GM23338 (cell line): ENCODE results near the gene NET1. TPM values are rescaled to one million over a fixed set of nuclear protein-coding genes. Genes with fewer than 3 reads are reported as not detected.

Experiments
- ATAC-seq: fragments of 200-7000 bp; cut with Tn5 transposase; 3 replicates; pipeline ENCODE4 v1.9.1; 2020
- DNase-seq: peaks from one replicate; pipeline ENCODE4 v3.0.0-alpha.2; 2015; ENCODE audit warnings: low spot score
- H2AFZ ChIP-seq: fragments of 200-600 bp; sonication (generic); 2 replicates; pipeline ENCODE4 v1.8.0; 2016; ENCODE audit warnings: antibody characterized with exemption, mild to moderate bottlenecking, moderate library complexity
- H3F3A ChIP-seq: fragments of 200-600 bp; sonication (generic); replicated peaks from 2 replicates; pipeline ENCODE4 v1.8.0; 2017; ENCODE audit warnings: antibody characterized with exemption, mixed run types, low read depth
- H3K27ac ChIP-seq: fragments of 200-600 bp; sonication (generic); 2 replicates; pipeline ENCODE4 v1.6.1; 2016; ENCODE audit warnings: low read depth
- H3K27me3 ChIP-seq: fragments of 200-600 bp; sonication (generic); 2 replicates; pipeline ENCODE4 v1.8.0; 2016; ENCODE audit warnings: mild to moderate bottlenecking, mixed run types, moderate library complexity; ENCODE audit not compliant: insufficient read depth
- H3K36me3 ChIP-seq: fragments of 200-600 bp; sonication (generic); 2 replicates; pipeline ENCODE4 v1.8.0; 2016; ENCODE audit warnings: mild to moderate bottlenecking; ENCODE audit not compliant: insufficient read depth
- H3K4me1 ChIP-seq: fragments of 200-600 bp; sonication (generic); 2 replicates; pipeline ENCODE4 v1.8.0; 2016; ENCODE audit warnings: mild to moderate bottlenecking, moderate library complexity; ENCODE audit not compliant: insufficient read depth
- H3K4me2 ChIP-seq: fragments of 200-600 bp; sonication (generic); 2 replicates; pipeline ENCODE4 v1.7.1; 2017; ENCODE audit warnings: mixed run types
- H3K4me3 ChIP-seq: fragments of 200-600 bp; sonication (generic); 2 replicates; pipeline ENCODE4 v1.6.1; 2016; ENCODE audit warnings: mixed run types
- H3K79me2 ChIP-seq: fragments of 200-600 bp; sonication (generic); replicated peaks from 2 replicates; pipeline ENCODE4 v1.8.0; 2017; ENCODE audit warnings: mild to moderate bottlenecking; ENCODE audit not compliant: insufficient read depth
- H3K9me2 ChIP-seq: fragments of 200-600 bp; sonication (generic); 2 replicates; pipeline ENCODE4 v1.8.0; 2017; ENCODE audit not compliant: insufficient read depth
- H4K20me1 ChIP-seq: fragments of 200-600 bp; sonication (generic); replicated peaks from 2 replicates; pipeline ENCODE4 v1.8.0; 2017; ENCODE audit warnings: mild to moderate bottlenecking; ENCODE audit not compliant: insufficient read depth
- H3K27ac Mint-ChIP-seq: 2 replicates; pipeline ENCODE4 v1.8.0; 2020; ENCODE audit warnings: inconsistent platforms, mild to moderate bottlenecking, moderate library complexity, mixed read lengths
- H3K27me3 Mint-ChIP-seq: 3 replicates; pipeline ENCODE4 v1.8.0; 2022; ENCODE audit warnings: low read depth, mild to moderate bottlenecking, moderate library complexity, mixed read lengths, inconsistent platforms; ENCODE audit not compliant: insufficient read depth, poor library complexity
- H3K36me3 Mint-ChIP-seq: 3 replicates; pipeline ENCODE4 v1.8.0; 2021; ENCODE audit warnings: low read depth, mild to moderate bottlenecking, inconsistent platforms, moderate library complexity, mixed read lengths
- H3K4me1 Mint-ChIP-seq: 3 replicates; pipeline ENCODE4 v1.8.0; 2020; ENCODE audit warnings: mild to moderate bottlenecking, inconsistent platforms, mixed read lengths
- H3K4me3 Mint-ChIP-seq: 3 replicates; pipeline ENCODE4 v1.8.0; 2021; ENCODE audit warnings: moderate library complexity, mild to moderate bottlenecking, inconsistent platforms, mixed read lengths
- H3K9me3 Mint-ChIP-seq: 3 replicates; pipeline ENCODE4 v1.8.0; 2020; ENCODE audit warnings: moderate library complexity, mild to moderate bottlenecking, inconsistent platforms, mixed read lengths
- CREB1 ChIP-seq: fragments of 250-450 bp; sonication (Bioruptor Pico); IDR thresholded peaks from 2 replicates; pipeline ENCODE4 v1.5.0; 2020; ENCODE audit warnings: low read depth, mild to moderate bottlenecking, moderate library complexity
- EZH2 ChIP-seq: fragments of 200-600 bp; sonication (generic); IDR thresholded peaks from one replicate; pipeline ENCODE4 v1.8.0; 2017; ENCODE audit warnings: antibody characterized with exemption, mild to moderate bottlenecking, low read depth; ENCODE audit not compliant: unreplicated experiment
- JUNB ChIP-seq: IDR thresholded peaks from one replicate; pipeline ENCODE4 v1.6.1; 2016; ENCODE audit warnings: antibody characterized with exemption; ENCODE audit not compliant: unreplicated experiment
- POLR2AphosphoS5 ChIP-seq: IDR thresholded peaks from 2 replicates; pipeline ENCODE4 v1.6.1; 2016; ENCODE audit warnings: antibody characterized with exemption, low read depth
- polyA plus RNA-seq: library from polyadenylated mRNA; unstranded; fragments of >200 nt; fragmentation: Nextera tagmentation; extraction: Ambion mirVana; gene quantifications from 2 replicates; pipeline ENCODE4 v1.2.1, GENCODE V29; 2016
- total RNA-seq: library from RNA; depleted of rRNA; stranded (reverse); fragments of >200 nt; shearing (Covaris generic); gene quantifications from 2 replicates; pipeline ENCODE4 v1.2.3, GENCODE V29; 2014
- TF ChIP-seq, protein P1 (sequence below): fragments of 250-450 bp; sonication (Bioruptor Pico); IDR thresholded peaks from 2 replicates; pipeline ENCODE4 v1.5.0; 2020; ENCODE audit warnings: mild to moderate bottlenecking, moderate library complexity
- TF ChIP-seq, protein P2 (sequence below), 2 experiments: fragments of 200-600 bp in 1 of 2; sonication (generic) in 1 of 2; conservative IDR thresholded peaks; 2 replicates each; pipeline versions ENCODE4 v1.5.1 to v1.6.1; 2016 to 2017; ENCODE audit warnings: antibody characterized with exemption in 2 of 2, low read depth in 2 of 2, mild to moderate bottlenecking in 2 of 2, moderate library complexity in 1 of 2
- TF ChIP-seq, protein P3 (sequence below): IDR thresholded peaks from one replicate; pipeline ENCODE4 v1.6.1; 2018; ENCODE audit warnings: antibody characterized with exemption; ENCODE audit not compliant: unreplicated experiment

The NET1 gene
- total and polyA plus RNA-seq, 2 experiments from 2014 or later = 47.9 to 93.9 TPM

DNA sequence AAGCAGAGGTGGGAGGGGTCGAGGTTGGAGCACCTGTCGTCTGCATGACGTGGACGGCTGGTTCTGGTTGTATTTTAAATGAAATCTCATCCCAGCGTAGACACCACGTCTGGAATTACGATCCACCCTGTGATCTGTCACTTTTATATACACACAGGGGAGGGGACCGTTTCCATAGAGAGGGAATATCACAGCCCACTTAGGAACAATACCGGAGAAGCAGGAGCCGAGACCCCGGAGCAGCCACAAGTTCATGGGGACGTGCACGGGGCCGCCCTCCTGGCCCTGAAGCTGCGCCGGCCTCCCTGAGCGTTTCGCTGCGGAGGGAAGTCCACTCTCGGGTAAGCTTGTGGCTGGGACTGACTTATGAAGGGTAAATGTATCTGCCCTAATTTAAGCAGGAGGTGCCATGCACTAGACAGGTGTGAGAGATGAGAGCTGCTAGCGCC is 47.4 kb upstream of the NET1 start, which contains the start of gene UCN3:
Gene UCN3, plus strand, starts transcription at position 77 of the 449 bp plus-strand sequence. CDS start 8,755 bp downstream, outside the sequence.
- H3K4me1 ChIP-seq = no peaks in the 10 kb centered on the region
- peak within 1 kb of the TSS; percentile 76 for H2AFZ ChIP-seq
- H3K4me3 Mint-ChIP-seq = no peak within 1 kb of the TSS
- H3K36me3 ChIP-seq = no peaks in the 10 kb centered on the region
- H3K36me3 Mint-ChIP-seq = peaks cover 7% of the 10 kb centered on the region; the same call in 1 of the 3 replicates
- H3K27ac Mint-ChIP-seq = no peak within 1 kb of the TSS
- H3K4me3 ChIP-seq = no peak within 1 kb of the TSS
- H3K79me2 ChIP-seq = no peaks in the 10 kb centered on the region
- peaks cover 12% of the 10 kb centered on the region for H3K9me3 Mint-ChIP-seq
- no peaks in the 10 kb centered on the region for H3K4me1 Mint-ChIP-seq
- TF ChIP-seq, protein P1, sequence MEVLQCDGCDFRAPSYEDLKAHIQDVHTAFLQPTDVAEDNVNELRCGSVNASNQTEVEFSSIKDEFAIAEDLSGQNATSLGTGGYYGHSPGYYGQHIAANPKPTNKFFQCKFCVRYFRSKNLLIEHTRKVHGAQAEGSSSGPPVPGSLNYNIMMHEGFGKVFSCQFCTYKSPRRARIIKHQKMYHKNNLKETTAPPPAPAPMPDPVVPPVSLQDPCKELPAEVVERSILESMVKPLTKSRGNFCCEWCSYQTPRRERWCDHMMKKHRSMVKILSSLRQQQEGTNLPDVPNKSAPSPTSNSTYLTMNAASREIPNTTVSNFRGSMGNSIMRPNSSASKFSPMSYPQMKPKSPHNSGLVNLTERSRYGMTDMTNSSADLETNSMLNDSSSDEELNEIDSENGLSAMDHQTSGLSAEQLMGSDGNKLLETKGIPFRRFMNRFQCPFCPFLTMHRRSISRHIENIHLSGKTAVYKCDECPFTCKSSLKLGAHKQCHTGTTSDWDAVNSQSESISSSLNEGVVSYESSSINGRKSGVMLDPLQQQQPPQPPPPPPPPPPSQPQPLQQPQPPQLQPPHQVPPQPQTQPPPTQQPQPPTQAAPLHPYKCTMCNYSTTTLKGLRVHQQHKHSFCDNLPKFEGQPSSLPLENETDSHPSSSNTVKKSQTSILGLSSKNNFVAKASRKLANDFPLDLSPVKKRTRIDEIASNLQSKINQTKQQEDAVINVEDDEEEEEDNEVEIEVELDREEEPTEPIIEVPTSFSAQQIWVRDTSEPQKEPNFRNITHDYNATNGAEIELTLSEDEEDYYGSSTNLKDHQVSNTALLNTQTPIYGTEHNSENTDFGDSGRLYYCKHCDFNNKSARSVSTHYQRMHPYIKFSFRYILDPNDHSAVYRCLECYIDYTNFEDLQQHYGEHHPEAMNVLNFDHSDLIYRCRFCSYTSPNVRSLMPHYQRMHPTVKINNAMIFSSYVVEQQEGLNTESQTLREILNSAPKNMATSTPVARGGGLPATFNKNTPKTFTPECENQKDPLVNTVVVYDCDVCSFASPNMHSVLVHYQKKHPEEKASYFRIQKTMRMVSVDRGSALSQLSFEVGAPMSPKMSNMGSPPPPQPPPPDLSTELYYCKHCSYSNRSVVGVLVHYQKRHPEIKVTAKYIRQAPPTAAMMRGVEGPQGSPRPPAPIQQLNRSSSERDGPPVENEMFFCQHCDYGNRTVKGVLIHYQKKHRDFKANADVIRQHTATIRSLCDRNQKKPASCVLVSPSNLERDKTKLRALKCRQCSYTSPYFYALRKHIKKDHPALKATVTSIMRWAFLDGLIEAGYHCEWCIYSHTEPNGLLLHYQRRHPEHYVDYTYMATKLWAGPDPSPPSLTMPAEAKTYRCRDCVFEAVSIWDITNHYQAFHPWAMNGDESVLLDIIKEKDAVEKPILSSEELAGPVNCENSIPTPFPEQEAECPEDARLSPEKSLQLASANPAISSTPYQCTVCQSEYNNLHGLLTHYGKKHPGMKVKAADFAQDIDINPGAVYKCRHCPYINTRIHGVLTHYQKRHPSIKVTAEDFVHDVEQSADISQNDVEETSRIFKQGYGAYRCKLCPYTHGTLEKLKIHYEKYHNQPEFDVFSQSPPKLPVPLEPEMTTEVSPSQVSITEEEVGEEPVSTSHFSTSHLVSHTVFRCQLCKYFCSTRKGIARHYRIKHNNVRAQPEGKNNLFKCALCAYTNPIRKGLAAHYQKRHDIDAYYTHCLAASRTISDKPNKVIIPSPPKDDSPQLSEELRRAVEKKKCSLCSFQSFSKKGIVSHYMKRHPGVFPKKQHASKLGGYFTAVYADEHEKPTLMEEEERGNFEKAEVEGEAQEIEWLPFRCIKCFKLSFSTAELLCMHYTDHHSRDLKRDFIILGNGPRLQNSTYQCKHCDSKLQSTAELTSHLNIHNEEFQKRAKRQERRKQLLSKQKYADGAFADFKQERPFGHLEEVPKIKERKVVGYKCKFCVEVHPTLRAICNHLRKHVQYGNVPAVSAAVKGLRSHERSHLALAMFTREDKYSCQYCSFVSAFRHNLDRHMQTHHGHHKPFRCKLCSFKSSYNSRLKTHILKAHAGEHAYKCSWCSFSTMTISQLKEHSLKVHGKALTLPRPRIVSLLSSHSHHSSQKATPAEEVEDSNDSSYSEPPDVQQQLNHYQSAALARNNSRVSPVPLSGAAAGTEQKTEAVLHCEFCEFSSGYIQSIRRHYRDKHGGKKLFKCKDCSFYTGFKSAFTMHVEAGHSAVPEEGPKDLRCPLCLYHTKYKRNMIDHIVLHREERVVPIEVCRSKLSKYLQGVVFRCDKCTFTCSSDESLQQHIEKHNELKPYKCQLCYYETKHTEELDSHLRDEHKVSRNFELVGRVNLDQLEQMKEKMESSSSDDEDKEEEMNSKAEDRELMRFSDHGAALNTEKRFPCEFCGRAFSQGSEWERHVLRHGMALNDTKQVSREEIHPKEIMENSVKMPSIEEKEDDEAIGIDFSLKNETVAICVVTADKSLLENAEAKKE (CRISPR knock-in tag) = no peak
- TF ChIP-seq, protein P2, sequence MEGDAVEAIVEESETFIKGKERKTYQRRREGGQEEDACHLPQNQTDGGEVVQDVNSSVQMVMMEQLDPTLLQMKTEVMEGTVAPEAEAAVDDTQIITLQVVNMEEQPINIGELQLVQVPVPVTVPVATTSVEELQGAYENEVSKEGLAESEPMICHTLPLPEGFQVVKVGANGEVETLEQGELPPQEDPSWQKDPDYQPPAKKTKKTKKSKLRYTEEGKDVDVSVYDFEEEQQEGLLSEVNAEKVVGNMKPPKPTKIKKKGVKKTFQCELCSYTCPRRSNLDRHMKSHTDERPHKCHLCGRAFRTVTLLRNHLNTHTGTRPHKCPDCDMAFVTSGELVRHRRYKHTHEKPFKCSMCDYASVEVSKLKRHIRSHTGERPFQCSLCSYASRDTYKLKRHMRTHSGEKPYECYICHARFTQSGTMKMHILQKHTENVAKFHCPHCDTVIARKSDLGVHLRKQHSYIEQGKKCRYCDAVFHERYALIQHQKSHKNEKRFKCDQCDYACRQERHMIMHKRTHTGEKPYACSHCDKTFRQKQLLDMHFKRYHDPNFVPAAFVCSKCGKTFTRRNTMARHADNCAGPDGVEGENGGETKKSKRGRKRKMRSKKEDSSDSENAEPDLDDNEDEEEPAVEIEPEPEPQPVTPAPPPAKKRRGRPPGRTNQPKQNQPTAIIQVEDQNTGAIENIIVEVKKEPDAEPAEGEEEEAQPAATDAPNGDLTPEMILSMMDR (conservative IDR thresholded peaks at IDR 0.05; ENCODE audit: low read depth in 2 of 2) = peak in 1 of 2 experiments; percentile 45; a peak in 2 of 4 replicates
- peak; percentile 21 for DNase-seq
- no peaks in the 10 kb centered on the region for H4K20me1 ChIP-seq
- ATAC-seq = peak; percentile 43; the same call in 1 of the 3 replicates
- H3K4me2 ChIP-seq = no peak within 1 kb of the TSS
- no peak within 1 kb of the TSS for H3K27ac ChIP-seq
- no peaks in the 10 kb centered on the region for H3K27me3 ChIP-seq
- H3K9me2 ChIP-seq = peaks cover 6% of the 10 kb centered on the region; the same call in 1 of the 2 replicates
- H3K27me3 Mint-ChIP-seq = peaks cover 9% of the 10 kb centered on the region
- H3F3A ChIP-seq = 0 out of 2 replicates have a peak, but pooled peaks cover 3% of the 10 kb centered on the region

DNA sequence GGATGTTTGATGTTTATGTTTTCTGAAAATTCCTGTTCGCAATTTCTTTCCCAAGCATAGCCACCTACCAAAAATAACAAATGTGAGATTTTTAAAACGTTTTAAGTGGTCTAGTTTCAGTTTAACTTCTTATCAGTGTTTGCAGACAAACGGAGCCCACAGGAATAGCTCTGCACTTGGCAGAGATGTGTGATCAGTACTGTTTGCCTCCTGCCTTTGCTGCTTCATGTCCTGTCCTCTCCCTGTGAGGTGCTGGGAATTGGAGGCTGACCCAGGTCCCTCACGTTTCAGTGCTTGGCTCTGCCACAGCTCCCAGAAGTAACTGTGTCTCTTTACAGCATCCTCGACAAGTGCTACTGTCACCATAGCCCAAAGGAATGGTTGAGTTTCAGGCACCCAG is 46.4 kb upstream of the NET1 start:
- peaks cover 14% of the 10 kb centered on the region for H3K27me3 Mint-ChIP-seq
- no peak overlapping the region for H3K4me3 Mint-ChIP-seq
- no peak for TF ChIP-seq JUNB
- no peak for TF ChIP-seq POLR2AphosphoS5
- no peak for TF ChIP-seq CREB1 (CRISPR knock-in tag)
- TF ChIP-seq, protein P3, sequence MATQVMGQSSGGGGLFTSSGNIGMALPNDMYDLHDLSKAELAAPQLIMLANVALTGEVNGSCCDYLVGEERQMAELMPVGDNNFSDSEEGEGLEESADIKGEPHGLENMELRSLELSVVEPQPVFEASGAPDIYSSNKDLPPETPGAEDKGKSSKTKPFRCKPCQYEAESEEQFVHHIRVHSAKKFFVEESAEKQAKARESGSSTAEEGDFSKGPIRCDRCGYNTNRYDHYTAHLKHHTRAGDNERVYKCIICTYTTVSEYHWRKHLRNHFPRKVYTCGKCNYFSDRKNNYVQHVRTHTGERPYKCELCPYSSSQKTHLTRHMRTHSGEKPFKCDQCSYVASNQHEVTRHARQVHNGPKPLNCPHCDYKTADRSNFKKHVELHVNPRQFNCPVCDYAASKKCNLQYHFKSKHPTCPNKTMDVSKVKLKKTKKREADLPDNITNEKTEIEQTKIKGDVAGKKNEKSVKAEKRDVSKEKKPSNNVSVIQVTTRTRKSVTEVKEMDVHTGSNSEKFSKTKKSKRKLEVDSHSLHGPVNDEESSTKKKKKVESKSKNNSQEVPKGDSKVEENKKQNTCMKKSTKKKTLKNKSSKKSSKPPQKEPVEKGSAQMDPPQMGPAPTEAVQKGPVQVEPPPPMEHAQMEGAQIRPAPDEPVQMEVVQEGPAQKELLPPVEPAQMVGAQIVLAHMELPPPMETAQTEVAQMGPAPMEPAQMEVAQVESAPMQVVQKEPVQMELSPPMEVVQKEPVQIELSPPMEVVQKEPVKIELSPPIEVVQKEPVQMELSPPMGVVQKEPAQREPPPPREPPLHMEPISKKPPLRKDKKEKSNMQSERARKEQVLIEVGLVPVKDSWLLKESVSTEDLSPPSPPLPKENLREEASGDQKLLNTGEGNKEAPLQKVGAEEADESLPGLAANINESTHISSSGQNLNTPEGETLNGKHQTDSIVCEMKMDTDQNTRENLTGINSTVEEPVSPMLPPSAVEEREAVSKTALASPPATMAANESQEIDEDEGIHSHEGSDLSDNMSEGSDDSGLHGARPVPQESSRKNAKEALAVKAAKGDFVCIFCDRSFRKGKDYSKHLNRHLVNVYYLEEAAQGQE = no peak
- no peak for TF ChIP-seq EZH2

More for the DNA sequence above, 46.4 kb upstream of the NET1 start:
- Histone ChIP-seq H3K9me2 (peaks cover 7% of the 10 kb centered on the region; the same call in 1 of the 2 replicates), H3K36me3 (no peaks in the 10 kb centered on the region), H3K27ac (no peak overlapping the region), H2AFZ (peak overlapping the region; percentile 76), H4K20me1 (no peaks in the 10 kb centered on the region), H3K4me2 (no peak overlapping the region), H3K4me1 (no peaks in the 10 kb centered on the region), H3K4me3 (no peak overlapping the region), H3K27me3 (no peaks in the 10 kb centered on the region), H3F3A (peaks cover 10% of the 10 kb centered on the region), H3K79me2 (no peaks in the 10 kb centered on the region)
- no peak for DNase-seq
- no peaks in the 10 kb centered on the region for H3K4me1 Mint-ChIP-seq
- peaks cover 22% of the 10 kb centered on the region for H3K9me3 Mint-ChIP-seq
- H3K27ac Mint-ChIP-seq = no peak overlapping the region
- H3K36me3 Mint-ChIP-seq = peaks cover 13% of the 10 kb centered on the region; the same call in 2 of the 3 replicates
- ATAC-seq = no peak
